HG02943 (cell line): ENCODE measurements around the gene MED29.

Experiments
- ATAC-seq: cut with Tn5 transposase; IDR thresholded peaks from one replicate; pipeline ENCODE4 v1.9.1; 2021; ENCODE audit warnings: mild to moderate bottlenecking, low read depth, moderate library complexity; ENCODE audit not compliant: unreplicated experiment

The MED29 gene

GRCh38 chr19:39426170-39426569 is 35.0 kb downstream of the MED29 start:
- ATAC-seq = no peak

GRCh38 chr19:39427707-39428106 is 36.5 kb downstream of the MED29 start:
- no peak for ATAC-seq

GRCh38 chr19:39428283-39429112 is 37.3 kb downstream of the MED29 start:
- no peak for ATAC-seq

GRCh38 chr19:39430675-39431593 is 39.8 kb downstream of the MED29 start:
- ATAC-seq = no peak

GRCh38 chr19:39432677-39433025 is 41.5 kb downstream of the MED29 start:
- no peak for ATAC-seq

- ATAC-seq = no peak
Observed at GRCh38 chr19:39433480-39434079, 42.4 kb downstream of the MED29 start.

GRCh38 chr19:39434123-39435076 is 43.2 kb downstream of the MED29 start:
- ATAC-seq = no peak

GRCh38 chr19:39435499-39436349 is 44.5 kb downstream of the MED29 start, which contains the start of gene RPS16:
Gene RPS16 (minus strand): TSS chr19:39435949. CDS start chr19:39435895, 54 bp downstream.
- ATAC-seq = peak; percentile 72

- no peak for ATAC-seq
Observed at GRCh38 chr19:39436350-39436716, 45.2 kb downstream of the MED29 start.

- ATAC-seq = no peak
Observed at GRCh38 chr19:39438270-39438934, 47.2 kb downstream of the MED29 start.

GRCh38 chr19:39444598-39445195 is 53.5 kb downstream of the MED29 start:
- ATAC-seq = no peak

GRCh38 chr19:39445196-39446111 is 54.3 kb downstream of the MED29 start, which contains the start of gene SUPT5H:
Gene SUPT5H (plus strand): TSS chr19:39445582. CDS start chr19:39445891, 309 bp downstream.
- ATAC-seq = peak; percentile 66

- ATAC-seq = no peak
Observed at GRCh38 chr19:39446365-39447084, 55.3 kb downstream of the MED29 start.

GRCh38 chr19:39448271-39448670 is 57.1 kb downstream of the MED29 start:
- ATAC-seq = no peak

- no peak for ATAC-seq
Observed at GRCh38 chr19:39449116-39449797, 58.1 kb downstream of the MED29 start.
